SU-DHL-6 (cell line): ENCODE data around the gene CDK4.

ENCODE experiments used
- H2AFZ ChIP-seq: fragments of 200-600 bp; sonication (generic); 2 replicates; pipeline ENCODE4 v1.6.1; 2014; ENCODE audit warnings: low read depth, mild to moderate bottlenecking, moderate library complexity, mixed read lengths, antibody characterized with exemption, low read length; ENCODE audit not compliant: severe bottlenecking
- H3F3A ChIP-seq: fragments of 200-600 bp; shearing (Covaris generic); 2 replicates; pipeline ENCODE4 v1.6.0; 2016; ENCODE audit warnings: antibody characterized with exemption, mild to moderate bottlenecking; ENCODE audit not compliant: insufficient read depth
- H3K27ac ChIP-seq: fragments of 200-600 bp; sonication (generic); 2 replicates; pipeline ENCODE4 v1.5.1; 2016; ENCODE audit warnings: low read depth, mild to moderate bottlenecking, low read length, moderate library complexity, mixed read lengths
- H3K27me3 ChIP-seq: fragments of 200-600 bp; sonication (generic), shearing (Covaris generic); 2 replicates; pipeline ENCODE4 v1.6.0; 2014; ENCODE audit warnings: mild to moderate bottlenecking, low read length
- H3K36me3 ChIP-seq: fragments of 200-600 bp; sonication (generic); 2 replicates; pipeline ENCODE4 v1.6.1; 2014; ENCODE audit warnings: mild to moderate bottlenecking, low read length, mixed read lengths
- H3K4me2 ChIP-seq: fragments of 300-600, 200-600 bp; shearing (Covaris generic), sonication (generic); 2 replicates; pipeline ENCODE4 v1.6.0; 2014; ENCODE audit warnings: low read length, low read depth, mild to moderate bottlenecking; ENCODE audit not compliant: poor library complexity, severe bottlenecking
- H3K4me3 ChIP-seq: fragments of 200-600 bp; sonication (generic); 2 replicates; pipeline ENCODE4 v1.5.1; 2014; ENCODE audit warnings: antibody characterized with exemption, low read length, mild to moderate bottlenecking, mixed read lengths; ENCODE audit not compliant: insufficient read depth, poor library complexity, severe bottlenecking
- H3K79me2 ChIP-seq: fragments of 200-600 bp; sonication (generic); 2 replicates; pipeline ENCODE4 v1.6.1; 2014; ENCODE audit warnings: mild to moderate bottlenecking, low read length, moderate library complexity; ENCODE audit not compliant: insufficient read depth
- H3K9ac ChIP-seq: fragments of 200-600 bp; sonication (generic); 2 replicates; pipeline ENCODE4 v1.7.0; 2014; ENCODE audit warnings: mild to moderate bottlenecking, low read length
- H3K9me2 ChIP-seq: fragments of 200-600 bp; sonication (generic); replicated peaks from 2 replicates; pipeline ENCODE4 v1.6.1; 2014; ENCODE audit warnings: low read length; ENCODE audit not compliant: insufficient read depth
- H3K9me3 ChIP-seq: fragments of 200-600 bp; sonication (generic); 2 replicates; pipeline ENCODE4 v1.6.1; 2014; ENCODE audit warnings: low read length, mixed read lengths; ENCODE audit not compliant: insufficient read depth
- H4K20me1 ChIP-seq: fragments of 200-600 bp; sonication (generic); 2 replicates; pipeline ENCODE4 v1.6.1; 2014; ENCODE audit warnings: low read depth, mild to moderate bottlenecking, antibody characterized with exemption, low read length, moderate library complexity, mixed read lengths
- CTCF ChIP-seq: fragments of 200-600 bp; sonication (generic); IDR thresholded peaks from one replicate; pipeline ENCODE4 v1.5.1; 2017; ENCODE audit warnings: antibody characterized with exemption, mild to moderate bottlenecking, low read length, moderate library complexity; ENCODE audit not compliant: insufficient read depth, poor library complexity, severe bottlenecking
- EZH2phosphoT487 ChIP-seq: fragments of 200-600 bp; sonication (generic), shearing (Covaris generic); conservative IDR thresholded peaks from 2 replicates; pipeline ENCODE4 v1.6.1; 2018; ENCODE audit warnings: mild to moderate bottlenecking, antibody characterized with exemption, low read length, moderate library complexity, mixed read lengths

The CDK4 gene

GRCh38 chr12:57735952-57736740 lies 16.0 kb downstream of the CDK4 start:
- Histone ChIP-seq H3F3A (no peaks in the 10 kb centered on the region), H3K27me3 (no peaks in the 10 kb centered on the region), H3K36me3 (no peaks in the 10 kb centered on the region; the same call in 1 of the 2 replicates), H3K27ac (no peak overlapping the region), H4K20me1 (no peaks in the 10 kb centered on the region), H3K9me3 (no peaks in the 10 kb centered on the region), H3K9ac (no peak overlapping the region), H3K79me2 (peaks cover 12% of the 10 kb centered on the region), H3K9me2 (no peaks in the 10 kb centered on the region), H3K4me2 (no peak overlapping the region), H2AFZ (no peak overlapping the region), H3K4me3 (no peak overlapping the region)
- no peak for TF ChIP-seq EZH2phosphoT487
- no peak for TF ChIP-seq CTCF

GRCh38 chr12:57735198-57735855 lies 16.8 kb downstream of the CDK4 start:
- Histone ChIP-seq H3K9me2 (no peaks in the 10 kb centered on the region), H3K79me2 (peaks cover 12% of the 10 kb centered on the region), H3K27me3 (no peaks in the 10 kb centered on the region), H3K9ac (no peak overlapping the region), H3K4me2 (no peak overlapping the region), H2AFZ (no peak overlapping the region), H3K27ac (no peak overlapping the region), H4K20me1 (no peaks in the 10 kb centered on the region), H3K9me3 (no peaks in the 10 kb centered on the region), H3K36me3 (no peaks in the 10 kb centered on the region; the same call in 1 of the 2 replicates), H3K4me3 (no peak overlapping the region), H3F3A (no peaks in the 10 kb centered on the region)
- no peak for TF ChIP-seq EZH2phosphoT487
- TF ChIP-seq CTCF = no peak

- Histone ChIP-seq H2AFZ (no peak overlapping the region), H3K9ac (no peak overlapping the region), H3K4me3 (no peak overlapping the region), H3K27ac (no peak overlapping the region), H4K20me1 (no peaks in the 10 kb centered on the region), H3K9me2 (no peaks in the 10 kb centered on the region), H3K36me3 (peaks cover 3% of the 10 kb centered on the region; the same call in 1 of the 2 replicates), H3F3A (no peaks in the 10 kb centered on the region), H3K79me2 (peaks cover 7% of the 10 kb centered on the region), H3K27me3 (no peaks in the 10 kb centered on the region), H3K9me3 (no peaks in the 10 kb centered on the region), H3K4me2 (no peak overlapping the region)
- TF ChIP-seq CTCF (no peak), EZH2phosphoT487 (no peak)
These were observed 17.5 kb downstream of the CDK4 start for GRCh38 chr12:57734591-57734990.
